GM12878 (cell line): ENCODE results near the gene PTPRM. TPM values are rescaled to one million over a fixed set of nuclear protein-coding genes. Genes with fewer than 3 reads are reported as not detected.

Experiments
- CBX5 ChIP-seq: sonication (generic); IDR thresholded peaks from 2 replicates; pipeline ENCODE4 v1.6.1; 2016; ENCODE audit warnings: low read depth, moderate library complexity, mild to moderate bottlenecking, inconsistent platforms
- CHD1 ChIP-seq: IDR thresholded peaks from 2 replicates; pipeline ENCODE4 v1.6.1; 2012; ENCODE audit warnings: low read depth, low read length, improper control_type of control experiment
- CREM ChIP-seq: IDR thresholded peaks from 2 replicates; pipeline ENCODE4 v1.6.1; 2014; ENCODE audit warnings: antibody characterized with exemption, low read depth
- EP300 ChIP-seq, 2 experiments: fragments of 150-350 bp in 1 of 2; IDR thresholded peaks; 2 replicates each; pipeline ENCODE4 v1.6.1; 2011 to 2012; ENCODE audit warnings: low read depth in 2 of 2, low read length in 2 of 2, borderline replicate concordance in 1 of 2, improper control_type of control experiment in 1 of 2, inconsistent platforms in 1 of 2; ENCODE audit not compliant: control insufficient read depth in 1 of 2
- FOXK2 ChIP-seq: fragments of 450-650 bp; IDR thresholded peaks from 2 replicates; pipeline ENCODE4 v1.6.1; 2017; ENCODE audit warnings: mild to moderate bottlenecking, moderate library complexity
- GATAD2B ChIP-seq: fragments of 450-650 bp; conservative IDR thresholded peaks from 2 replicates; pipeline ENCODE4 v1.6.1; 2017; ENCODE audit warnings: low read depth, mild to moderate bottlenecking, moderate library complexity
- HDAC2 ChIP-seq: fragments of 200-600 bp; sonication (generic); IDR thresholded peaks from 2 replicates; pipeline ENCODE4 v1.6.1; 2017
- NRF1 ChIP-seq: conservative IDR thresholded peaks from 2 replicates; pipeline ENCODE4 v1.6.1; 2011; ENCODE audit warnings: mild to moderate bottlenecking, low read depth, low read length, improper control_type of control experiment
- RBBP5 ChIP-seq: fragments of 200-600 bp; sonication (generic); conservative IDR thresholded peaks from 2 replicates; pipeline ENCODE4 v1.6.1; 2016
- polyA plus RNA-seq, 11 experiments: library from polyadenylated mRNA; depleted of rRNA in 4 of 11; unstranded in 6 of 11; stranded (reverse) in 5 of 11; fragments of >200 nt; fragmentation: Nextera tagmentation in 4 of 11; fragmentation: Illumina TruSeq in 1 of 11; extraction: Ambion mirVana in 4 of 11; extraction: Trizol in 1 of 11; gene quantifications; 1 replicate in 1 of 11; 2 replicates in 10 of 11; pipeline versions ENCODE4 v1.2.1 to v1.2.3, GENCODE V29; 2011 to 2016; ENCODE audit warnings: inconsistent platforms in 2 of 11, missing spikeins in 2 of 11, low read depth in 1 of 11
- total RNA-seq, 4 experiments: library from RNA; depleted of rRNA in 3 of 4; stranded (reverse); fragments of >200 nt in 3 of 4; fragmentation: Illumina TruSeq in 1 of 4; extraction: Trizol in 1 of 4; gene quantifications; 2 replicates each; pipeline versions ENCODE4 v1.2.1 to v1.2.3, GENCODE V29; 2013 to 2021
- TF ChIP-seq, protein P1 (sequence below): fragments of 450-650 bp; formaldehyde crosslinking; IDR thresholded peaks from 2 replicates; pipeline ENCODE4 v1.4.0; 2020; ENCODE audit warnings: mild to moderate bottlenecking, moderate library complexity
- TF ChIP-seq, protein P2 (sequence below): IDR thresholded peaks from 2 replicates; pipeline ENCODE4 v1.6.1; 2012; ENCODE audit warnings: mild to moderate bottlenecking, low read depth, low read length

PTPRM gene
- total and polyA plus RNA-seq, 10 of the 15 experiments (the other 5 are each of a cell fraction or from before 2014, with no cell fraction given), result 0.07 to 22.6 (median 0.60) TPM

DNA sequence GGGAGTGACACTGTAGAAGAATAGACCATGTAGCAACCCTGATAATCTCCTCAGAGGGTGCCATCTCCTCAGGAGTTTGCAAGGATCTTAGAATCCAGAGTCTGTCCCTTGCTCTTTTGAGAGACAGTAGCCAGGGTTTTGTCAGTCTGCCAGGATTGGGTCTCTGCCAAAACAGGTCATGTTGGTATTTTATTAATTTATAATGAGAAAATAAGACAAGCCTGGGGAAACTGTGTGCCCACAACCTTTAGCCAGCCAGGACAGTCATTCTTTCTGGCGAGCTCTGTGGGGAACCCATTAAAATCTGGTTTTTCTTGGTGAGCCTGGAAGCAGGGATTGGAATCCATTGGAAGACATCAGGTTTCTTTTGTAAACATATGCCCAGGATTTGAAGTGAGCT, 78.6 kb downstream of the PTPRM start (continued):
- TF ChIP-seq, protein P1, sequence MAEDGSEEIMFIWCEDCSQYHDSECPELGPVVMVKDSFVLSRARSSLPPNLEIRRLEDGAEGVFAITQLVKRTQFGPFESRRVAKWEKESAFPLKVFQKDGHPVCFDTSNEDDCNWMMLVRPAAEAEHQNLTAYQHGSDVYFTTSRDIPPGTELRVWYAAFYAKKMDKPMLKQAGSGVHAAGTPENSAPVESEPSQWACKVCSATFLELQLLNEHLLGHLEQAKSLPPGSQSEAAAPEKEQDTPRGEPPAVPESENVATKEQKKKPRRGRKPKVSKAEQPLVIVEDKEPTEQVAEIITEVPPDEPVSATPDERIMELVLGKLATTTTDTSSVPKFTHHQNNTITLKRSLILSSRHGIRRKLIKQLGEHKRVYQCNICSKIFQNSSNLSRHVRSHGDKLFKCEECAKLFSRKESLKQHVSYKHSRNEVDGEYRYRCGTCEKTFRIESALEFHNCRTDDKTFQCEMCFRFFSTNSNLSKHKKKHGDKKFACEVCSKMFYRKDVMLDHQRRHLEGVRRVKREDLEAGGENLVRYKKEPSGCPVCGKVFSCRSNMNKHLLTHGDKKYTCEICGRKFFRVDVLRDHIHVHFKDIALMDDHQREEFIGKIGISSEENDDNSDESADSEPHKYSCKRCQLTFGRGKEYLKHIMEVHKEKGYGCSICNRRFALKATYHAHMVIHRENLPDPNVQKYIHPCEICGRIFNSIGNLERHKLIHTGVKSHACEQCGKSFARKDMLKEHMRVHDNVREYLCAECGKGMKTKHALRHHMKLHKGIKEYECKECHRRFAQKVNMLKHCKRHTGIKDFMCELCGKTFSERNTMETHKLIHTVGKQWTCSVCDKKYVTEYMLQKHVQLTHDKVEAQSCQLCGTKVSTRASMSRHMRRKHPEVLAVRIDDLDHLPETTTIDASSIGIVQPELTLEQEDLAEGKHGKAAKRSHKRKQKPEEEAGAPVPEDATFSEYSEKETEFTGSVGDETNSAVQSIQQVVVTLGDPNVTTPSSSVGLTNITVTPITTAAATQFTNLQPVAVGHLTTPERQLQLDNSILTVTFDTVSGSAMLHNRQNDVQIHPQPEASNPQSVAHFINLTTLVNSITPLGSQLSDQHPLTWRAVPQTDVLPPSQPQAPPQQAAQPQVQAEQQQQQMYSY (CRISPR knock-in tag), result no peak
- TF ChIP-seq CHD1 (no peak), HDAC2 (no peak), RBBP5 (no peak), EP300 (IDR thresholded peaks at IDR 0.05; ENCODE audit: borderline replicate concordance in 1 of 2, control insufficient read depth in 1 of 2, low read depth in 2 of 2, low read length in 2 of 2) (no peak), GATAD2B (no peak), CREM (no peak), CBX5 (no peak), NRF1 (no peak), FOXK2 (no peak)
- TF ChIP-seq, protein P2, sequence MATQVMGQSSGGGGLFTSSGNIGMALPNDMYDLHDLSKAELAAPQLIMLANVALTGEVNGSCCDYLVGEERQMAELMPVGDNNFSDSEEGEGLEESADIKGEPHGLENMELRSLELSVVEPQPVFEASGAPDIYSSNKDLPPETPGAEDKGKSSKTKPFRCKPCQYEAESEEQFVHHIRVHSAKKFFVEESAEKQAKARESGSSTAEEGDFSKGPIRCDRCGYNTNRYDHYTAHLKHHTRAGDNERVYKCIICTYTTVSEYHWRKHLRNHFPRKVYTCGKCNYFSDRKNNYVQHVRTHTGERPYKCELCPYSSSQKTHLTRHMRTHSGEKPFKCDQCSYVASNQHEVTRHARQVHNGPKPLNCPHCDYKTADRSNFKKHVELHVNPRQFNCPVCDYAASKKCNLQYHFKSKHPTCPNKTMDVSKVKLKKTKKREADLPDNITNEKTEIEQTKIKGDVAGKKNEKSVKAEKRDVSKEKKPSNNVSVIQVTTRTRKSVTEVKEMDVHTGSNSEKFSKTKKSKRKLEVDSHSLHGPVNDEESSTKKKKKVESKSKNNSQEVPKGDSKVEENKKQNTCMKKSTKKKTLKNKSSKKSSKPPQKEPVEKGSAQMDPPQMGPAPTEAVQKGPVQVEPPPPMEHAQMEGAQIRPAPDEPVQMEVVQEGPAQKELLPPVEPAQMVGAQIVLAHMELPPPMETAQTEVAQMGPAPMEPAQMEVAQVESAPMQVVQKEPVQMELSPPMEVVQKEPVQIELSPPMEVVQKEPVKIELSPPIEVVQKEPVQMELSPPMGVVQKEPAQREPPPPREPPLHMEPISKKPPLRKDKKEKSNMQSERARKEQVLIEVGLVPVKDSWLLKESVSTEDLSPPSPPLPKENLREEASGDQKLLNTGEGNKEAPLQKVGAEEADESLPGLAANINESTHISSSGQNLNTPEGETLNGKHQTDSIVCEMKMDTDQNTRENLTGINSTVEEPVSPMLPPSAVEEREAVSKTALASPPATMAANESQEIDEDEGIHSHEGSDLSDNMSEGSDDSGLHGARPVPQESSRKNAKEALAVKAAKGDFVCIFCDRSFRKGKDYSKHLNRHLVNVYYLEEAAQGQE, result no peak
- TF ChIP-seq, all 136 proteins: peak for 0
